ENCODE results near the gene PICK1.

- no peak for TF ChIP-seq CTCF (IDR thresholded peaks at IDR 0.05; ENCODE audit: extremely low read depth in 1 of 2, insufficient read depth in 1 of 2, low read depth in 1 of 2, low read length in 2 of 2)
- TF ChIP-seq MAX (IDR thresholded peaks at IDR 0.05; ENCODE audit: insufficient read depth, insufficient read length), result no peak
- no peak for TF ChIP-seq POLR2AphosphoS5 (IDR thresholded peaks at IDR 0.05; ENCODE audit: insufficient read depth, low read depth, low read length)
- no peak for TF ChIP-seq EZH2 (IDR thresholded peaks at IDR 0.05; ENCODE audit: borderline replicate concordance, low read depth, low read length, severe bottlenecking)
- TF ChIP-seq POLR2A (IDR thresholded peaks at IDR 0.05; ENCODE audit: low read depth, low read length), result no peak
Observed at GRCh38 chr22:38062791-38063190, 5.6 kb downstream of the PICK1 start.
